Activated T-helper 1 cell treated with anti-CD3 and anti-CD28 coated beads, Interleukin-2, amount 50 U/mL, for 16 hours (primary cell): ENCODE results near the gene AK5.

Experiments used
- DNase-seq, 2 donors: peaks; one replicate each; pipeline ENCODE4 v3.0.0-alpha.2; 2020; ENCODE audit warnings: low read depth in 1 of 2, low spot score in 1 of 2

Gene AK5

DNA sequence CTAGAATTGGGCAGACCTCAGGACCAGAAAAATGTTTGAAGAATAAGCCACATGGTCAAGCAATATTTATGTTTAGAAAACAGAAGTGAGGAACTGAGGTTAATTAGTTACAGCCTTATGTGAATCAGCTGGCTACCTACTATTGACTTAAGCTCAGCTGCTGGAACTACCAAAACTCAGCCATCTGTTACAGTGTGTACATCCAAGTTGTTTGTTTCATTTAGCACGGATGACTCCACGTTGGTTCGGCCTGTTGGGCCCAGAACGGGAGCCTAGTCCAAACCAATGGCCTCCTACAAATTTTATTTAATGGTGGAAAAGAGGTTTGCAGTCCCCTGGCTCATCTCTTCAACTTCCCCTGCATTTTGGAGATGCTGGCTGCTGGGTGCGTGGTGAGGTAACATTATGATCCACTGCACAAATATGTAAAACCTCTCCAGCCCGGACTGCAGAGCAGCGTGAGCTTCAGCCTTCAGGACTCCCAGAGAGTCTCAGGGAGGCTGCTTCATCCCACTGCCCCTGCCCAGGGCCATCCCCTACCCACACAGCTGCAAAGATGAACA is 257.2 kb downstream of the AK5 start:
- DNase-seq: no peak

DNA sequence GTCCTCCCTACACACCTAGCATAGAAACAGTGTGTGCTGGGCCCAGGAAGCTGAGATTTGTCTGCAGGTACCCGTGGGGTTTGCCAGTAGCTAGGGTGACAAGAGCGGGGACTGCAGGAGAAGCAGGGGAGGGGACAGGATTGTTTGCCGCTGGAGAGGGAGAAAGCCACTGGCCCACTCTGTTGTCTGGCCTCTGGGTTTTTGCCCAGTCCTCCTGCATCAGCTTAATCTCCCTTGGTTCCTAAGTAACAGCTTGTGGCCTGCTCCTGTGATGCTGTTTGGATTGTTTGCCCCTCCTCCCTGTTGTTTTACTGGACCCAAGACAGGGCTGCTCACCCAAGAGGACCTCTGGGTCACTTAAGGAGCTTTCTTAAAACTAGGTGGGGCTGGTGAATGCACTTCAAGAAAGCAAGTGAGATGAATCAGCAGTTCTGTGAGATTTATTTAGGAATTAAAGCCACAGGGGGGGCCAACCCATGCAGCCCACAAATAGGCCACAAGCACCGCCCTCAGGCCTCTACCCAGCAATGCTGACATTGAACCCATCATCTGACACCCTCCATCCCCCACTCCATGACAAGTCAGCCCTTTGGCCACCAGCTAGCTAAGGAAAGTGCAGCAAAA is 257.8 kb downstream of the AK5 start:
- no peak for DNase-seq

DNA sequence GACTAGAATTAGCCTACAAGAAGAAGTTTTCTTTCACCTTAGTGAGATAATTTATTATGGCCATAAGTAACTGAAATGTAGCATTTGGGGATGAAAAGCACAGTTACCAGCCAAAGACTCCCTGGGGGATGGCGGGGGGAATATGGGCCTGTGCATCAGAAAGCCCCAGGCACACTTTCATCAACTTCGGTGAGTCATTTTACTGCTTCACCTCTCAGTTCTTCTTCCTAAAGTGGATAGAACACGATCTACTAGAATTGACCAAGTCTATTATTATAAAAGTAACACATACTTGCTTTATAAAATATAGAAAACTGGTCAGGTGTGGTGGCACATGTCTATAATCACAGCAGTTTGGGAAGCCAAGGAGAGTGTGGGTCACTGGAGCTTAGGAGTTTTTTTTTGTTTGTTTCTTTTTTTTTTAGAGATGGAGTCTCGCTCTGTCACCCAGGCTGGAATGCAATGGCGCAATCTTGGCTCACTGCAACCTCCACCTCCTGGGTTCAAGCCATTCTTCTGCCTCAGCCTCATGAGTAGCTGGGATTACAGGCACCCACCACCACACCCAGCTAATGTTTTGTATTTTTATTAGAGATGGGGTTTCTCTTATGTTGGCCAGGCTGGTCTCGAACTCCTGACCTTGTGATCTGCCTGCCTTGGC is 258.8 kb downstream of the AK5 start:
- no peak for DNase-seq

DNA sequence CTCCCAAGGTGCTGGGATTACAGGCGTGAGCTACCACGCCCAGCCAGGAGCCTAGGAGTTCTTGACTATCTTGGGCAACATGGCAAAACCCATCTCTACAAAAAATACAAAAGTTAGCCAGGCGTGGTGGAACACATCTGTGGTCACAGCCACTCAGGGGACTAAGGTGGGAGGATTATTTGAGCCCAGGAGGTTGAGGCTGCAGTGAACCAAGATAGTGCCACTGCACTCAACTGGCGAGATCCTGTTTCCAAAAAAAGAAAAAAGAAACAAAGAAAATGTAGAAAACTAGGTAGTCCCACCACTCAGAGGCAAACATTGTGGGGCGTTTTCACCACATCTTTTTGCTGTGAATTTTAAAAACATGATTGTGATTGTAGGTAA is 259.3 kb downstream of the AK5 start:
- DNase-seq: no peak

DNA sequence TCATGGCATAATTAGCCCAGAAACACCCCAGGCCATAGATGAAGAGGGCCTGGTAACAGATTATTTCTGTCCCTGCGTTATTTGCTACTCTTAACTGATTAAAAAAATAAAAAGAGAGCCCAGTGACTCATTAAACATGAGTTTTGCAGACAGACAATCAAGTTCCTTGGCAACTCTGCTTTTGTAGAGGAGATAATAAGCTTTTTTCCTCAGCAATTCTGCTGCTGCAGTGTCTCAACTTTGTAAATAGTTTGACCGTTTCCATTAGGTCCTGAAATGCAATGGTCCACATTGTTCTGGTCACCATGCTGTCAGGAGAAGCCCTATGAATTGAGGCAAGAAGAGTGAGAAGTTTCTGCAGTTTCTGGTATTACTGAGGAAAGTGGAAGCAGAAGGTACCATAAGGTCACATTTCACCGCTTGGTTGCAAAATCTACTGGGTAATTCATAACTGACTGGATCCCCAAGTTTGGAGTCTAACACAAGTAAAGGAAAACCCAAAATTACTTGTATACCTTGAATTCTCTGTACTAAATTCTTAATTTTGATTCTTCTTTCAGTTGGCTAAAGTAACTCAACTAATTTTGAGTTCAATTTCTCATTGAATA is 261.1 kb downstream of the AK5 start:
- no peak for DNase-seq

DNA sequence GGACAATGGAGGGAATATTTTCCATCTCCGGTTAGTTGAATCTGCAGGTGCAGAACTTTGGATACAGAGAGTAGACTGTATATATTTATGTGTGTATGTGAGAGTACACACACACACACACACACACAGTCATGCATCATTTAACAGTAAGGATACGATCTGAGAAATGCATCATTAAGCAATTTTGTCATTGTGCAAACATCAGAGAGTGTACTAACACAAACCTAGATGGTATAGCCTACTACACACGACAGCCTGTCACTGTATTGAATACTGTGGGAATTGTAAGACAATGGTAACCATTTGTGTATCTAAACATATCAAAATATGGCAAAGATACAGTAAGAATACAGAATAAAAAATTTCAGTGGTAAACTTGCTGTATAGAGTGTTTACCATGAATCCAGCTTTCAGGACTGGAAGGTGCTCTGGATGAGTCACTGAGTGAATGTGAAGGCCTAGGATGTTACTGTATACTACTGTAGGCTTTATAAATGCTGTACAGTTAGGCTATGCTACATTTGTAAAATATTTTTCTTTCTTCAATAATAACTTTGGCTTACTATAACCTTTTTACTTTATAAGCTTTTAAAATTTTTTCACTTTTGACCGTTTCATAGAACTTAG is 262.1 kb downstream of the AK5 start:
- DNase-seq: no peak

DNA sequence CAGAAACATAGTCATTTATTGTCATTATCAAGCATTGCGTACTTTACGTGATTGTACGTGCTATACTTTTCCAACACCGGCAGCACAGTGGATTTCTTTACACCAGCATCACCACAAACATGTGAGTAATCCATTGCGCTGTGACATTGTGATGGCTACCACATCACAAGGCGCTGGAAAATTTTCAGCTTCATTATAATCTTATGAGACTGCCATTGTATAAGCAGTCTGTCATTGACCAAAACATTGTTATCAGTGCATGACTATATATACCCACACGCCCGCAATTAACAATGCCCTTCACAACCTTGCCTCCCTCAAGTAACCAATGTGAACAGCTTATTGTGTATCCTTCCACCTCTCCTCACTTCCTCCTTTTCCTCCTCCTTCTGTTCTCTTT is 263.0 kb downstream of the AK5 start:
- DNase-seq: no peak

DNA sequence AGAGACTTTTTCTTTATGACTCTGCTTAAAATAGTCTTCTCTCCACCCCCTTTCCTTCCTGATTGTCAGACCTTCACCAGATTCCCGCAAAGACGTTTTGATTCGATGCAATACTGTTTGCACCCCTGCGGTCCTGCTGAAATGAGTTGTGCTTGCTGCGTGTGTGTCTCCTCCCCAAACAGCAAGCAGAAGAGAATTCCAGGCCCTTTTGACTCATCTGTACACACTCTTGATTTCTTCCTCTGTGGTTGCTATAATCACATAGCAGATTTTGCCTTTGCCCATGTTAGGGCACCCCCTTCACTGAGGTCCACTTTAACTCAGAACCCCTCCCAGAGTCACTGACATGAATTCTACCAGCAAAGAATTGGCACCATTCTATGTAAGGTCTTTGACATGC is 264.2 kb downstream of the AK5 start:
- no peak for DNase-seq

DNA sequence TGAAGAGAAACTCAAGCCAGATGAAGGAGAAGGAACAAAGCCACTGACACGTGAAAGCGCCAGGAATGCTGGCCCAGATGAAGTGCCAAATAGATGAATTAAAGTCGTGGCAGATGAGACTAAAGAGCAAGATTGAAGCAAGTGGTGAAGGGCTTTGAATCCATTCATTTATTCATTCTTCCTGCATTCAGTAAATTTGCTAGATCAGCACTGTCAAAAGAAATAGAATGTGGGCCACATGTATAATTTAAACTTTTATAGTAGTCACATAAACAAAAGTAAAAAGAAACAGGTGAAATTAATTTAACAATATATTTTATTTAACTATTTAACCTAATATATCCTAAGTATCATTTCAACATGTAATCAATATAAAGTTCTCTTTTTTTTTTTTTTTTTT is 265.1 kb downstream of the AK5 start:
- DNase-seq: no peak

DNA sequence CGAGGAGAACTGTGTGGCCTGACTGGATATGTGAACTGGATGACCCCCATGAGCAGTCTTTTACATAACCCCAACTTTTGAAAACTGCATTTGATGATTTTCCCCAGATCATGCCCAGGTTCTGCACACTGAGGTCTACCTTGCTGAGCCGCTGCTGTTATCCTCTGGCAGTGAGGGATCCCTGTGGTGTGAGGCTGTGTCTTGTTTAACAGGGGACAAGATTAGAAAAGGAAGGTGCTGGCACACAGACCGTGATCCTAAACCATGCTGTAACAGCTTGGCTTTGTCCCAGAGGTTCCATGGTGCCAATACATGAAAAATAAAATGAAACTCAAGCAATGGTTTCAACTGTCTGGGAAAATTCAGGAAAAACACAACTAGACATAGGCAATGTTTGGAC is 266.5 kb downstream of the AK5 start:
- no peak for DNase-seq

DNA sequence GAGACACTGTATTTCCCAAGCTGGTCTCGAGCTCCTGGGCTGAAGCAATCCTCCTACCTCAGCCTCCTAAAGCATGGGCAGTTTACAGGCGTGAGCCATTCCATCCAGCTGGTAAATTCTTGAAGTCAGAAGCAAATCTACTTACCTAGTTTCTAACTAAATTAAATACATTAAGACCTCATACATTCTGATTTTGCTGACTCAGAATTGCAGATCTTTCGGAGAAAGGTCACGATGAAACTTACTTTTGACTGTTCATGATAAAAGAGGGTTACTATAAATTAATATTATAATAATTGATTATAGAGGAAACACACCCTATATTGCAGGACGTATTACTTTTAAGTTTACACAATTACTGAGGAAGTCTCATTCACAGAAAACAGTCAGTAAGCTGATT is 268.3 kb downstream of the AK5 start:
- DNase-seq: no peak

DNA sequence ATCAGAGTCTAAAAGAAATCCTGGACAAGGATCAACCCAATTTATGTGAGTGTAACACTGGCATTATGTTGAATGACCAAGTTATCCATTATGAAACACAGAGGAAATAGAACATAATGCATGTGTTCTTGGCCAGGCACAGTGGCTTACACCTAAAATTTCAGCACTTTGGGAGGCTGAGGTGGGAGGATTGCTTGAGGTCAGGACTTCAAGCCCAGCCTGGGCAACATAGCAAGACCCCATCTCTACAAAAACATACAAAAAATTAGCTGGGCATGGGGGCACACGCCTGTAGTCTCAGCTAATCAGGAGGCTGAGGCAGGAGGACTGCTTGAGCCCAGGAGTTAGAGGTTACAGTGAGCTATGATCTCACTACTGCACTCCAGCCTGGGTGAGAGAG is 270.8 kb downstream of the AK5 start:
- DNase-seq: no peak

DNA sequence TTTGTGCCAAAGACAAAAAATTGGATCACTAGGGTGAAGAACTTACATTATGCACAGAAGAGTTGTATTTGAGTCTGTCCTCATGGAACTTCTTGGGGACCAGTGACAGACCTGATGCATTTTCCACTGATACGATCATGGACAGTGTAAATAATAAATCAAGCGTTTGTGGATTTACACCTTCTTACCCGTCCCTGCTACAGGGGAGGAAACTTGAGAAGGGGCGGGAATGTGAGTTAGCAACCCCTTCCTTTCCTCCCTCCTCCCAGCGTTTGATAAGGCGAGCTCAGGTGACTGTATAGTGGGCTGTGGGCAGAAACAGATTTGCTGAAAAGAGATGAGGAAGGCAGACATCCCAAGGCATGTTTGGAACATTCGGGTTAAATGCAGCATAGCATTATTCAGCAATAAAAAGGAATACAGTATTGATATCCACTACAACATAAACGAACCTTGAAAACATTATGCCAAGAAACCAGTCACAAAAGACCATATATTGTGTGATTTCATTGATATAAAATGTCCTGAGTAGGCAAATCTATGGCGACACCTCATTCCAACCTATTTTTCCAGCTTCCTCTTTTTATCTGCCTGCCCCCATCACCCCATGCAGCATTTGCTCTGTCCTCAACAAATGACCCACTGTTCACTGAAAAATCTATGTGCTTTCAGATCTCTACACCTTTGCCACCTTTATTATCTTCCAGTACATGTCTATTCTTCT is 271.9 kb downstream of the AK5 start:
- DNase-seq: no peak

DNA sequence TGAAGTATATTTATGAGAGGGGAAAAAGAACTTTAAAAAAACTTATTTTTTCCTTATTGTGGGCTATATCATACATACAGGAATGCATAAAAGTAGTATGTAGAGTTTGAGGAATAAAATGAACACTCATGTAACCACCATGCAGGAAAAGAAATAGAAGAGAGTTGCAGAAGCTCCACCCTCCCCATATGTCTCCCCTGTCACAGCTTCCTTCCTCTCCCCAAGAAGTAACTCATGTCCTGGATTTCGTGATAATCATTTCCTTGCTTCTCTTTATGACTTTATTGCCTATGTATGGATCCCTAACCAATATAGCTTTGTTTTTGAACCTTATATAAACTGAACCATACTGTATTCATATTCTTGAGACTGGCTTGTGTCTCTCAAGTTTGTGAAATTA is 274.2 kb downstream of the AK5 start:
- DNase-seq: no peak

DNA sequence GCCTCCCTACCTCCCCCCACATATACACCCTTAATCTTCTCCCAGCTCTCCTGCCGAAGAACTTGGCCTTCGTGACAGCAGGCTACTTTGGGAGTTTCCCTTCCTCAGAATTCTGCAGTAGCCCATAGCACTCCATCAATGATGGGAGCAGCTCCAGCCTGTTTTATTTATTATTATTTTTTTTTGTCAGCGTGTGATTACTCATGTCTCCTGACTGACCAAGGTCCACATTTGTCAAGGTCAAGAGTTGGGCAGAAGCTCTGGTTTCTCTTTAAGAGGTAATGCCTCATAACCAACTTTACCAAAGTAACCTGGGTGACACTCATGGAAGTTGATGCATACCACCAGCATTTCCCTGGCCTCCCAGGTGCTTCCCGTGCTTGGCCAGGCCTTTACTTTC is 275.2 kb downstream of the AK5 start:
- no peak for DNase-seq

DNA sequence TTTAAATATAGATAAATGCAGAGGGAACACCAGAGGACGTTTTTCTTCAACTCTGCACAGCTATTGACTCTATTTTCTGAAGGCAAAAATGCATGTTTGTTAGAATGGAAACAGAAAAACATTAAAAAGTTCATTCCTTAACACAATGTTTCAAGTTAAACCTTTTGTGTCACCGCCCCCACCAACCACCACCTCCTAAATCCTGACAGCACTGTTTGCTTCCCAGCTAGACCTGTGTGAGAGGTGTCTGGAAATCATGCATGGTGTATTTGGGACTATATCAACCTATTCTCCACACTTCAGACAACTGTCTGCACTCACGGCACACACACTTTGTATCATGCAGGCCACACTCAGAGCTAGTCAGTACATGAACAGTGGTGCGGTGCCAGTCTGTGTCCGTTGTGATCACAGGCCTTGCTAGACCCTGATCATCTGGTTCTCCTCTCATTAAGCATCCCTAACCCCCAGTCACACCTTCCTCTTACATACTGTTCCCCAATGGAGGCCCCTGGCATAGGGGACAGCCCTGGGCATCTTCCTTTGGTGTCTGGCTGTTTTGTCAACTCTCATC is 276.9 kb downstream of the AK5 start:
- DNase-seq: no peak

DNA sequence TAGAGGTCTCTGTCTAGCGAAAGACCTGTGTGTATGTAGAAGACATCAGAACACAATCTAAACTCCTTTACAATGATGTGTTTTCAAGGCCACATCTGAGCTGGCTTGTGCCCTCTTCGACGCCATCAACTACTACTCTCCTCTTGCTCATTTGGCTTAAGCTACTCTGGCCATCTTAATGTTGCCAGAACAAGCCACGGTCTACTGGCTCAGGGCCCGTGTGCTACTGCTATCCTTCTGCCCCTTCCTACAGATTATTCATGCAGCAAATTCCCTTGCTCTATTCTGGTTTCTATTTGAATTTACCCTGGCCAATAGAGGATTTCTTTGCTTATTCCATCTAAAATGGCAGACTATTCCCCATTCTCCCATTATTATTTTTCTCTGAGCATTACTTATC is 278.9 kb downstream of the AK5 start:
- no peak for DNase-seq

DNA sequence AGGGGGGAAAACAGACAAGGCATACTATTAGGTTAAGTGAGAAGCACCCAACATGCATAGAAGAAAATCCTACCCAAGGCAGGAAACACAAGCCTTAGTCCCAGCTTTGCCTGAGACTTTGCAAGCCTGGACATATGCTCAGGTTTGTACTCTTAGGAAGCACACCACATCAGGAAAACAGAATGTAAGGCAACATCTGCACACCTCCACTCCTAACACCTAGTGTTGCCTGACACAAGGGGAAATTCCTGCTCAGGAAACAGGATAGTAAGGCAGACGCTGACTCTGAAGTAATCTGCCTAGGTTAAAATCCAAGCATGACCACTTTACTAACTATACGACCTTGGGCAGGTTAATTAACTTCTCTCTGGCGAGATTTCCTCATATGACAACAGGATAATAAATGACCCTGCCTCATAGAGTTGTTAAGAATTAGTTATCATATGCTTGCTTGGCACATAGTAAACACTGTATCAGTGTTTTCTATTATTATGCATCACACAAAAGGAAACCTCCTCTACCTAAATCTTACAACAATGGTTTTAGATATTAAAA is 280.9 kb downstream of the AK5 start:
- no peak for DNase-seq

DNA sequence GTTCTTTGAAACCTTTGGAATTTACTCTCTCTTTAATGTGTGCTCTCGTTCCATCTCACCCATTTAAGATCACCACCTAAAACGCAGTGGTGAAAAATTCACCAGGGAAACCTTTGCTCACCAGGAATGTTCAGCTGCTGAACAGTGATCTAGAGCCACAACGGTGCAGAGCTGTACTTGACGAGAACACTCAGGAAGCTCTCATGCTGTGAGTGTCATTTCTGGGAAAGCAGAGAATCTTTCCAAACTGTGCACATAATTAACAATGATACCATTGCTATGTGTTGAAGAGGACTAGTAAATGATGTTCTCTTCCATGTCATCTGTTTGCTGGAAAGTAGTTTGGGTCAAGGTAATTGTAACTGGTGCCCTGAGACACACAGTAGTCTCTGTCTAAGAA is 283.5 kb downstream of the AK5 start:
- DNase-seq: no peak

DNA sequence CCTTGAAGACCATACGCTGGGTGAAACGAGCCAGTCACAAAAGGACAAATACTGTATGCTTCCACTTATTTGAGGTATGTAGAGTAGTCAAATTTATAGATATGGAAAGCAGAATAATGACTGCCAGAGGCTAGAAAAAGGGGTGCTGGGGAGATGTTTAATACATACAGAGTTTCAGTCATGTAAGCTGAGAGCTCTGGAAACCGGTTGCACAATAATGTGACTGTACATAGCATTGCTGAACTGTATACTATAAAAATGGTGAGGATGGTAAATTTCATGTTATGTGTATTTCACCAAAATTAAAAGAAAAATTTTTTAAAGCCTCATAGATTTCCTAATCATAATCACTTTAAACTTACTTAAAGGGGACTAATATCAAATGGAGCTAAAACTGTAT is 289.8 kb downstream of the AK5 start:
- no peak for DNase-seq

DNA sequence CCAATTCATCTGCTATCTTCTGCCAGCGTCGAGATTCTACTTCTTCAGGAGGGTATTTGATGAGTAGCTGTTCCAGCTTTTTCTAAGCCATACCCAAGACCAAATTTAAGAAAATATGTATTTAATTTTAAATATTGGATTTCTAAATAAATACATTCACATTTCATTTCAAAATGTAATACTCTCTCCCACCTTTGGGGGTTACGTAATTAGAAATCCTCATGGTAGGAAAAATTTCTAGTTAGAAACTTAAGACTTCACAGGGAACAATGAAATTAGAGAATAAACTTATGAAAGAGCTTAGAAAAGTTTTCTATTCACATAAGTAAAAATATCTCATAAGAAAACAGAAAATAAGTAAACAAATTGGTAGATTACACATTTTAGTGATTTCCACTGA is 297.7 kb downstream of the AK5 start:
- DNase-seq: no peak
